ENCODE measurements around the gene LTBP2. TPM values are rescaled to one million over a fixed set of nuclear protein-coding genes. Genes with fewer than 3 reads are reported as not detected.

LTBP2 gene
- total and polyA plus RNA-seq, 2 of the 8 experiments (the other 6 are each of a cell fraction or from before 2014, with no cell fraction given), result 0.48 to 0.89 TPM

- Histone ChIP-seq H2BK12ac (ENCODE audit: low read depth, low read length) (no peak overlapping the region), H3K9me3 (ENCODE audit: insufficient read depth in 2 of 2, low read depth in 1 of 2, low read length in 1 of 2) (no peaks in the 10 kb centered on the region), H3K79me1 (ENCODE audit: low read depth, low read length) (no peaks in the 10 kb centered on the region), H3K14ac (ENCODE audit: insufficient read length) (no peak overlapping the region), H2AFZ (ENCODE audit: low read length) (no peak overlapping the region), H4K8ac (ENCODE audit: extremely low read depth, insufficient read depth, low read length) (no peak overlapping the region), H3K27ac (ENCODE audit: low read depth, low read length) (no peak overlapping the region), H3K4me1 (replicated peaks in 1 of 4; ENCODE audit: control insufficient read depth in 3 of 4, insufficient read depth in 4 of 4, low read length in 3 of 4) (no peaks in the 10 kb centered on the region; a peak in 1 of 7 replicates), H3K18ac (ENCODE audit: extremely low read depth, low read length) (no peak overlapping the region), H3K4me3 (ENCODE audit: extremely low read depth in 1 of 4, insufficient read depth in 2 of 4, low read depth in 3 of 4, low read length in 4 of 4) (no peak overlapping the region), H4K5ac (ENCODE audit: insufficient read length, low read depth, low read length) (no peak overlapping the region), H2BK120ac (replicated peaks; ENCODE audit: low read depth, low read length) (no peak overlapping the region), H2BK5ac (ENCODE audit: low read depth, low read length) (no peak overlapping the region), H3K4me2 (ENCODE audit: insufficient read depth in 1 of 2, low read depth in 2 of 2, low read length in 2 of 2) (no peak overlapping the region), H4K91ac (replicated peaks; ENCODE audit: insufficient read length, low read length) (no peak overlapping the region), H3K23ac (ENCODE audit: insufficient read length) (no peak overlapping the region), H2BK20ac (ENCODE audit: low read length) (no peak overlapping the region), H2AK5ac (ENCODE audit: low read depth, low read length) (no peak overlapping the region), H2BK15ac (ENCODE audit: low read length) (no peak overlapping the region), H4K20me1 (replicated peaks in 1 of 2; ENCODE audit: control insufficient read depth in 1 of 2, insufficient read depth in 2 of 2, low read length in 2 of 2) (no peaks in the 10 kb centered on the region), H3K79me2 (ENCODE audit: control insufficient read depth in 1 of 2, insufficient read depth in 2 of 2, low read length in 2 of 2) (no peaks in the 10 kb centered on the region), H3K4ac (replicated peaks; ENCODE audit: insufficient read length, low read depth, low read length) (no peak overlapping the region), H3K23me2 (ENCODE audit: low read depth, low read length) (no peaks in the 10 kb centered on the region), H3K56ac (replicated peaks; ENCODE audit: insufficient read length, low read depth, low read length) (no peak overlapping the region), H3K9ac (replicated peaks in 1 of 4; ENCODE audit: extremely low read depth in 1 of 4, low read depth in 3 of 4, low read length in 3 of 4) (no peak overlapping the region), H3K36me3 (ENCODE audit: control insufficient read depth in 2 of 4, insufficient read depth in 4 of 4, low read length in 3 of 4) (no peaks in the 10 kb centered on the region), H3K27me3 (replicated peaks in 1 of 4; ENCODE audit: control insufficient read depth in 3 of 4, extremely low read depth in 1 of 4, insufficient read depth in 3 of 4, low read length in 3 of 4) (no peaks in the 10 kb centered on the region; a peak in 1 of 7 replicates)
- DNase-seq (ENCODE audit: low read depth in 1 of 2, low spot score in 2 of 2) (no peak), FAIRE-seq (no peak)
- POLR2A ChIA-PET (ENCODE audit: partially characterized antibody), result no interaction called here
- CTCF ChIA-PET (ENCODE audit: partially characterized antibody), result interaction anchor here (0.9 to 20.0 kb wide), 10 partner anchors 8 to 345 kb away, joined by 3 to 176 read pairs (median 5); partner anchors contain the start of gene LTBP2
- 92% methylated on average over 11 of the region's 11 CpGs; no CpG with 5 or more reads in 1 of the 2 experiments for WGBS, 2 experiments (ENCODE audit: extremely low coverage in 1 of 2, insufficient coverage in 1 of 2, insufficient read length in 1 of 2, insufficient replicate concordance in 2 of 2, low coverage in 1 of 2, low lambda C conversion rate in 2 of 2, missing lambda C conversion rate in 1 of 2)
- TF ChIP-seq POLR2A (IDR thresholded peaks at IDR 0.05; ENCODE audit: control extremely low read depth in 1 of 2, low read depth in 2 of 2, low read length in 2 of 2), result no peak
- no peak for TF ChIP-seq SP4 (IDR thresholded peaks at IDR 0.05; ENCODE audit: low read length)
- TF ChIP-seq PHF8 (conservative IDR thresholded peaks at IDR 0.05; ENCODE audit: low read depth, low read length), result no peak
Measured at GRCh38 chr14:74601982-74602381, 10.1 kb downstream of the LTBP2 start.

Measured in H1 (cell line).